Natural killer cell (primary cell): Measurements from ENCODE around the gene LIME1. TPM values are rescaled to one million over a fixed set of nuclear protein-coding genes. Genes with fewer than 3 reads are reported as not detected.

ENCODE experiments used
- ATAC-seq, 3 donors: fragments of 150-1000 bp in 2 of 3; fragments of 200-7000 bp in 1 of 3; cut with Tn5 transposase; 1 replicate in 1 of 3; 2 replicates in 2 of 3; pipeline ENCODE4 v1.10.0; 2021; ENCODE audit warnings: mild to moderate bottlenecking in 2 of 3, moderate library complexity in 2 of 3
- DNase-seq, 2 donors: peaks; one replicate each; pipeline versions ENCODE4 v3.0.0 to v3.0.0-alpha.2; 2013 to 2021; ENCODE audit warnings: mixed read lengths in 1 of 2
- H3K27ac ChIP-seq: one replicate; pipeline ENCODE4 v1.5.1; 2013; ENCODE audit warnings: mild to moderate bottlenecking, low read length
- H3K27me3 ChIP-seq: one replicate; pipeline ENCODE4 v1.6.1; 2013; ENCODE audit warnings: low read length; ENCODE audit not compliant: control insufficient read depth, insufficient read depth
- H3K36me3 ChIP-seq: one replicate; pipeline ENCODE4 v1.6.1; 2013; ENCODE audit warnings: low read length; ENCODE audit not compliant: control insufficient read depth, insufficient read depth
- H3K4me1 ChIP-seq: one replicate; pipeline ENCODE4 v1.6.1; 2013; ENCODE audit warnings: low read length; ENCODE audit not compliant: control insufficient read depth, insufficient read depth
- H3K4me3 ChIP-seq: one replicate; pipeline ENCODE4 v1.5.1; 2013; ENCODE audit warnings: low read length
- H3K9me3 ChIP-seq: one replicate; pipeline ENCODE4 v1.6.1; 2013; ENCODE audit warnings: low read length; ENCODE audit not compliant: control insufficient read depth, insufficient read depth
- H3K27ac Mint-ChIP-seq, 2 donors: one replicate each; pipeline ENCODE4 v1.8.0; 2022; ENCODE audit warnings: mild to moderate bottlenecking in 2 of 2, mixed read lengths in 2 of 2, moderate library complexity in 1 of 2
- H3K27me3 Mint-ChIP-seq, 2 donors: one replicate each; pipeline ENCODE4 v1.8.0; 2022; ENCODE audit warnings: low read depth in 2 of 2, mixed read lengths in 2 of 2
- H3K36me3 Mint-ChIP-seq: one replicate; pipeline ENCODE4 v1.8.0; 2022; ENCODE audit warnings: mixed read lengths
- H3K4me1 Mint-ChIP-seq, 2 donors: one replicate each; pipeline ENCODE4 v1.8.0; 2022; ENCODE audit warnings: mixed read lengths in 2 of 2
- H3K4me3 Mint-ChIP-seq: one replicate; pipeline ENCODE4 v1.8.0; 2022; ENCODE audit warnings: mild to moderate bottlenecking, moderate library complexity, mixed read lengths
- H3K9me3 Mint-ChIP-seq, 2 donors: one replicate each; pipeline ENCODE4 v1.8.0; 2022; ENCODE audit warnings: mixed read lengths in 2 of 2
- WGBS: methylation state at CpG from one replicate; pipeline ENCODE4 v1.1.7; 2013; ENCODE audit warnings: missing lambda C conversion rate; ENCODE audit not compliant: insufficient coverage; 5-methylcytosine and 5-hydroxymethylcytosine counted together
- intact Hi-C: fragments of 100-400 bp; cut with micrococcal nuclease; formaldehyde crosslinking; loops from one replicate; pipeline ENCODE4 v1.14.2; 2022
- total RNA-seq, 4 donors: library from RNA; stranded (reverse); fragments of 120-200 nt in 1 of 4; gene quantifications; one replicate each; pipeline versions ENCODE4 v1.2.3 to v1.2.4, GENCODE V29; 2013 to 2022
- TF ChIP-seq, protein P1 (sequence below): fragments of 200-600 bp; IDR thresholded peaks from one replicate; pipeline ENCODE4 v1.8.0; 2022; ENCODE audit warnings: antibody characterized with exemption

The LIME1 gene
- total RNA-seq, 3 donors from 2014 or later (not counting 1 experiment from before 2014, with no cell fraction given): 86.5 to 94.4 (median 91.7) TPM

DNA sequence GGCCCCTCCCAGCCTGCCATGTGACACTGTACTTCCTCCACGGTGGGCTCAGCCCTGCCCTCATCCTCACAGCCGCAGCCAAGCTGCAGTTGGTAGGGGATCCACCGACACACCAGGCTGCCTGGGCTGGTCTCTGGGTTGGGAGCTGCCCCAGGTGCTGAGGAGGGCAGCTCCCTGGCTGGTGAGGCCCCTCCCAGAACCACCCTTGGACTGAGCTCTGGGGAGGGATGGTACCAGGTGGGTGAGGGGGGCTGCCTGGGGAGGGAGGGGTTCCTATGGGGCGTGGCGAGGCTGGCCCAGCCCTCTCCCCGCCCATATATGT is 40.2 kb upstream of the LIME1 start:
- 5% methylated on average over 6 of the region's 6 CpGs for WGBS
- Histone ChIP-seq H3K4me1 (peaks cover 36% of the 10 kb centered on the region), H3K27me3 (no peaks in the 10 kb centered on the region), H3K9me3 (no peaks in the 10 kb centered on the region), H3K27ac (no peak overlapping the region), H3K4me3 (no peak overlapping the region), H3K36me3 (peaks cover 5% of the 10 kb centered on the region)
- intact Hi-C loops: no loop called here
- TF ChIP-seq, protein P1, sequence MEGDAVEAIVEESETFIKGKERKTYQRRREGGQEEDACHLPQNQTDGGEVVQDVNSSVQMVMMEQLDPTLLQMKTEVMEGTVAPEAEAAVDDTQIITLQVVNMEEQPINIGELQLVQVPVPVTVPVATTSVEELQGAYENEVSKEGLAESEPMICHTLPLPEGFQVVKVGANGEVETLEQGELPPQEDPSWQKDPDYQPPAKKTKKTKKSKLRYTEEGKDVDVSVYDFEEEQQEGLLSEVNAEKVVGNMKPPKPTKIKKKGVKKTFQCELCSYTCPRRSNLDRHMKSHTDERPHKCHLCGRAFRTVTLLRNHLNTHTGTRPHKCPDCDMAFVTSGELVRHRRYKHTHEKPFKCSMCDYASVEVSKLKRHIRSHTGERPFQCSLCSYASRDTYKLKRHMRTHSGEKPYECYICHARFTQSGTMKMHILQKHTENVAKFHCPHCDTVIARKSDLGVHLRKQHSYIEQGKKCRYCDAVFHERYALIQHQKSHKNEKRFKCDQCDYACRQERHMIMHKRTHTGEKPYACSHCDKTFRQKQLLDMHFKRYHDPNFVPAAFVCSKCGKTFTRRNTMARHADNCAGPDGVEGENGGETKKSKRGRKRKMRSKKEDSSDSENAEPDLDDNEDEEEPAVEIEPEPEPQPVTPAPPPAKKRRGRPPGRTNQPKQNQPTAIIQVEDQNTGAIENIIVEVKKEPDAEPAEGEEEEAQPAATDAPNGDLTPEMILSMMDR: no peak
- Mint-ChIP-seq H3K27ac (no peak overlapping the region), H3K4me3 (no peak overlapping the region), H3K9me3 (no peaks in the 10 kb centered on the region), H3K36me3 (no peaks in the 10 kb centered on the region), H3K27me3 (no peaks in the 10 kb centered on the region), H3K4me1 (peaks cover 0 to 27% of the 10 kb centered on the region in 2 donors)
- DNase-seq (peak in 1 of 2 donors; percentile 59), ATAC-seq (peak; percentile 39 to 57 (median 52))

GRCh38 chr20:63696628-63697356 is 39.7 kb upstream of the LIME1 start, which contains the start of gene TNFRSF6B:
TNFRSF6B (plus strand) TSS chr20:63696652; CDS start chr20:63696768, 116 bp downstream.
- intact Hi-C loops: no loop called here
- no peaks in the 10 kb centered on the region for H3K27me3 ChIP-seq
- peak; percentile 14 to 40 (median 28) for ATAC-seq
- DNase-seq: peak in 1 of 2 donors; percentile 43
- H3K9me3 ChIP-seq: no peaks in the 10 kb centered on the region
- peaks cover 41% of the 10 kb centered on the region for H3K4me1 ChIP-seq
- peaks cover 5% of the 10 kb centered on the region for H3K36me3 ChIP-seq
- TF ChIP-seq, protein P1: no peak
- Mint-ChIP-seq H3K4me1 (peaks cover 0 to 27% of the 10 kb centered on the region in 2 donors), H3K27me3 (no peaks in the 10 kb centered on the region), H3K27ac (no peak within 1 kb of the TSS), H3K36me3 (no peaks in the 10 kb centered on the region), H3K4me3 (peak within 1 kb of the TSS; percentile 35), H3K9me3 (no peaks in the 10 kb centered on the region)
- H3K27ac ChIP-seq: no peak within 1 kb of the TSS
- no peak within 1 kb of the TSS for H3K4me3 ChIP-seq
- WGBS: 7% methylated on average over 52 of the region's 52 CpGs

- Mint-ChIP-seq H3K27me3 (no peaks in the 10 kb centered on the region), H3K36me3 (no peaks in the 10 kb centered on the region), H3K9me3 (no peaks in the 10 kb centered on the region), H3K27ac (no peak overlapping the region), H3K4me1 (peaks cover 0 to 33% of the 10 kb centered on the region in 2 donors), H3K4me3 (peak overlapping the region; percentile 35)
- Histone ChIP-seq H3K9me3 (no peaks in the 10 kb centered on the region), H3K4me3 (no peak overlapping the region), H3K27ac (no peak overlapping the region), H3K4me1 (peaks cover 47% of the 10 kb centered on the region), H3K27me3 (no peaks in the 10 kb centered on the region), H3K36me3 (peaks cover 5% of the 10 kb centered on the region)
- ATAC-seq: peak in 1 of 3 donors; percentile 11
- TF ChIP-seq, protein P1: no peak
- no peak for DNase-seq
- WGBS: 58% methylated on average over 7 of the region's 7 CpGs
- intact Hi-C loops: no loop called here
Measured at GRCh38 chr20:63697357-63697867, 39.1 kb upstream of the LIME1 start.
